Stimulated activated CD8-positive, alpha-beta memory T cell treated with anti-CD3 and anti-CD28 coated beads, Interleukin-12 subunit alpha, Interleukin-12 subunit beta, amount 100 ng/mL, for 1 hour (primary cell): ENCODE measurements around the gene SNAP23.
A peak's percentile ranks its signal among the peaks of the same experiment; 100 is the strongest.

Experiments
- DNase-seq: peaks from one replicate; pipeline ENCODE4 v3.0.0-alpha.2; 2020; ENCODE audit warnings: low read depth

Gene SNAP23

DNA sequence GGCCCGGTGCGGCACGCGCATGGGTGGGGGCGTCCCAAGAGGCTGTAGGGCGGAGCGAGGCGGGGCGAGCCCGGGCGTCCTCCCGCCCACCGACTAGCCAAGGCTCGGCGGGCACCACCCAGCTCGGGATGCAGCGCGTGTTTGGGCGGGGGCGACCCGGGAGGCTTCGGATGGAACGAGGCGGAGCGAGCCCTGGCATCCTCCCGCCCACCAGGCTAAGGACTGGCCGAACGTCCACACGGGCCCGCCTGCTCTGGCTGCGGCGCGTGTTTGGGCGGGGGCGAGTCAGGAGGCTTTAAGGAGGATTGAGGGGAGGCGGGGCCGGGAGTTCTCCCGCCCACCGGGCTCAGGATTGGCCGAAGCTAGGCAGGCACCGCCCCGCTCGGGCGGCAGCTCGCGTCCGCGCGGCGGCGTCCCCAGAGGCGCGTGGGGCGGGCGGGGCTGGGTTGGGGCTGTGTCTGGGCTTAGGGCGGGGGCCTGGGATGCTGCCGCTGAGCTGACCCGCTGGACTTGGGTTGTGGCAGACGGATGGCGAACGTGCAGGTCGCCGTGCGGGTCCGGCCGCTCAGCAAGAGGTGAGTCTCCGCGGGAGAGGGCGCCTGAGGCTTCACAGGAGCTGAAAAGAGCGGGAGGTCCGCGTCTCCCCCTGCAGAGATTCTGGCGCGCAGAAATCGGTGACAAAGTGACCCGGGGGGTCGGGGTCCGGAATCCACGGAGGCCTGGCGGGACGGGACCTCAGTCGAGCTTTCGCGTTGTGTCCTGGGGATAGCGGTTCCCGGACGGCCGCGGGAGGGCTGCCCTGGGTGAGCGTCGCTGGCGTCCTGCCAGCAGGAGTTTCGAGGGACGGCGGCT, 80.0 kb downstream of the SNAP23 start, which contains the start of gene STARD9:
Gene STARD9, plus strand, starts transcription at position 419 of the 852 bp plus-strand sequence. Its CDS starts 110 bp downstream, at position 529.
- DNase-seq: peak; percentile 87

DNA sequence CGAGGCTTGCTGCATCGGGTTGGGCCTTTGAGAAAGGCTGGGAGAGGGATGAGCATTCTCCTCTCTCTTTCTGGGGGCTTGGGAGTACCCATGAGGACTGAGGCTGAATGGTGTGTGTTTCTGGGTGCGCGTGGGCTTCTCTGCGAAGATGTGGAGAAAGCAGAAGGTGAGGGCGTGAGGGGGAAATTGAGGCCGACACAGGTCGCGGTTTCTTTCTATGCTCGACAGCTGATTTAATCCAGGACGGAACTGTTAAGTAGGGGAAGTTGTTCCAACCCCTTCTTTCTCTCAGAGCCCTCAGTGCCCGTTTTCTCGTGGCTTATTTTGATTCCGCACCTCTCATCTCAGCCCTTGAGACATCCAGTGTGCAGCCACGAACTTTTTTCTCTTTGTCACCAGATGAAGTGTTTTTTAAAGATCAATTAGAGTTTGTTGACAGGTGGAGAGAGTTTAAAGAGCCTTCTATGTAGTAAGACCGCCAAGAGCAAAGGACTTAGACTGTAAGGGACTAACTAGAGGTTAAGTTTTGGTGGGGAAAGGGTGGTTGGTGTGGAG, 80.7 kb downstream of the SNAP23 start:
- DNase-seq: no peak

GRCh38 chr15:42576776-42577175, 81.3 kb downstream of the SNAP23 start:
- DNase-seq: no peak

DNA sequence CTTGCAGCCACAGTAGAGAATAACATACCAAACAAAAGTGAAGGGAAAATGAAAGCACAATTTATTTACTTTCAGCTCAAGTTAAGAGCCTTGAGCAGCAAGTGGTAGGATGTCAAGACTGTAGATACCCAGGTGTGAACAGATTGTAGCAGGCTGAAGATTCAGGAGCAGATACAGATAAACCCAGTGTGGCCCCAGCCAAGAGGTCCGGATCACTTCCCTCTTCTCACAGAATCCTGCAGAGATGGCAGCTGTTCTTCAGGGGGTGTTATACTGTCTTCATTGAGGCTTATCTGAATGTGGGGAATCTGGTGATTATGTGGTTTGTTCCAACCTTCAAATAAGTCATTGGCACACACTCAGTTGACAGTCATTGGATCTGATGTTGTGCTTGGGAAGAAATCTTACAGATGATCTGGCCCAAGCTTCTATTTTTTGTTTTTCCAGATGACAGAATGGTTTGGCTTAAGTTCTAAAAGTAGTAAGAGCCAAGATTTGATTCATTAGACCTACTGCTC, 82.1 kb downstream of the SNAP23 start:
- DNase-seq: no peak

GRCh38 chr15:42578984-42579537, 83.6 kb downstream of the SNAP23 start:
- no peak for DNase-seq

DNA sequence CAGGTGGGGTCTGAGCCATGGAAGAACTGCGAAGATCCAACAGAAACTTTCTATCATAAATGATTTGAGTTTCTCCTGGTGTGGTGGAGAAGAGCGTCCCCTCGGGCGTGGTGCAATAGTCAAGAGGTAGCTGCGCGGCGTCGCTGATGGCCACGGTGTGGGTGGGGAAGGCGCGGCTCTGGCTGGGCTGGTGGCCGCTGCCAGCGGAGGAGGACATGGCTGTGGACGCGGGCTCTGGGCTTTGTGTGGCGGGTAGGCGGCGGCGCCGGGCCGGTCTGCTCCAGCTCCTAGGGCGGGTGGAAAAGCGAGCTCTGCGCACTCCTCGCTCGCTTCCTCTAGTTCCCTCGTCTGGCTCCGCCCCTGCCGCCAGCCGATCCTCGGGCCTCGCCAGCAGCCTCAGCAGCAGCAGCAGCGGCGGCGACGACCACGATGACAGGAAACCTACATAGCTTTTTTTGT, 85.9 kb downstream of the SNAP23 start:
- DNase-seq: peak; percentile 63
